ENCODE data around the gene DYNC2I2. TPM values are rescaled to one million over a fixed set of nuclear protein-coding genes. Genes with fewer than 3 reads are reported as not detected.
"Not testable (repeated sequence)": the region's sequence is repeated elsewhere in the genome, so short reads cannot be mapped to it uniquely, and the experiment has no call there.

Gene DYNC2I2
- total RNA-seq, 1 donor from 2014 or later, result 37.3 TPM

DNA sequence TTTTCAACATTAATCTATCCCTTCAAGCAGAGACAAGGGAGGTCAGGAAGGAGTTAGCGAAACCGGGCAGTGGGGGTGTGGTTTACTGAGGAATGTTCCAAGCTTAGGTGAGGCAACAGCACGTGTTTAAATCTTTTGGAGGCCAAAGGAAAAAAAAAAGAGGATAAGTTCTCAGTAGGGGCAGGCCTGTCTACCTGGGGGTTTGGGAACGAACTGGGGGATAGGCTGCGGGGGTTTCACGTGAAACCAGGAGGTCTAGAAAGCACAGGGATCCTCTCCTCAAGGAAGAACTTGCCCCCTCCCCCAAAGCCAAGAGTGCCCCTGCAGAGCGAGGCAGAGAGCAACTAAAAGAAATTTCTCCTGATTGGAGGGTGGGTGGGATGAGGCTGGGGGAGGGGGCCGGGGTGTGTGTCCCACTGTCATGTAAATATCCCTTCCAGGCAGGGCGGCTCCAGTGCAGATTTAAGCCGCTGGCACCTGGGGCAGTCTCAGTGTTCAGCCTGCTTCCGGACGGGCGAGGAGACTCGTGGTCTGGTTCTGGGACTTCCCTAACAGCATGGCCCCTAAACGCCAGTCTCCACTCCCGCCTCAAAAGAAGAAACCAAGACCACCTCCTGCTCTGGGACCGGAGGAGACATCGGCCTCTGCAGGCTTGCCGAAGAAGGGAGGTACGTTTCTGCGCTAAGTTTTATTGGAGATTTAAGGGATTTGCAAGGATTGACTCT is 26.9 kb upstream of the DYNC2I2 start:
- peak; percentile 74 for DNase-seq
- Histone ChIP-seq H3K27me3 (ENCODE audit: low read depth) (no peaks in the 10 kb centered on the region), H3K4me1 (peaks cover 56% of the 10 kb centered on the region), H3K9me3 (no peaks in the 10 kb centered on the region), H3K36me3 (no peaks in the 10 kb centered on the region), H3K4me3 (peak overlapping the region; percentile 79), H3K27ac (peak overlapping the region; percentile 89)
- intact Hi-C loops (cut with DNase I), result no loop called here
- TF ChIP-seq, protein P1, sequence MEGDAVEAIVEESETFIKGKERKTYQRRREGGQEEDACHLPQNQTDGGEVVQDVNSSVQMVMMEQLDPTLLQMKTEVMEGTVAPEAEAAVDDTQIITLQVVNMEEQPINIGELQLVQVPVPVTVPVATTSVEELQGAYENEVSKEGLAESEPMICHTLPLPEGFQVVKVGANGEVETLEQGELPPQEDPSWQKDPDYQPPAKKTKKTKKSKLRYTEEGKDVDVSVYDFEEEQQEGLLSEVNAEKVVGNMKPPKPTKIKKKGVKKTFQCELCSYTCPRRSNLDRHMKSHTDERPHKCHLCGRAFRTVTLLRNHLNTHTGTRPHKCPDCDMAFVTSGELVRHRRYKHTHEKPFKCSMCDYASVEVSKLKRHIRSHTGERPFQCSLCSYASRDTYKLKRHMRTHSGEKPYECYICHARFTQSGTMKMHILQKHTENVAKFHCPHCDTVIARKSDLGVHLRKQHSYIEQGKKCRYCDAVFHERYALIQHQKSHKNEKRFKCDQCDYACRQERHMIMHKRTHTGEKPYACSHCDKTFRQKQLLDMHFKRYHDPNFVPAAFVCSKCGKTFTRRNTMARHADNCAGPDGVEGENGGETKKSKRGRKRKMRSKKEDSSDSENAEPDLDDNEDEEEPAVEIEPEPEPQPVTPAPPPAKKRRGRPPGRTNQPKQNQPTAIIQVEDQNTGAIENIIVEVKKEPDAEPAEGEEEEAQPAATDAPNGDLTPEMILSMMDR (IDR thresholded peaks at IDR 0.05), result no peak
- peak; percentile 58 to 80 for ATAC-seq

DNA sequence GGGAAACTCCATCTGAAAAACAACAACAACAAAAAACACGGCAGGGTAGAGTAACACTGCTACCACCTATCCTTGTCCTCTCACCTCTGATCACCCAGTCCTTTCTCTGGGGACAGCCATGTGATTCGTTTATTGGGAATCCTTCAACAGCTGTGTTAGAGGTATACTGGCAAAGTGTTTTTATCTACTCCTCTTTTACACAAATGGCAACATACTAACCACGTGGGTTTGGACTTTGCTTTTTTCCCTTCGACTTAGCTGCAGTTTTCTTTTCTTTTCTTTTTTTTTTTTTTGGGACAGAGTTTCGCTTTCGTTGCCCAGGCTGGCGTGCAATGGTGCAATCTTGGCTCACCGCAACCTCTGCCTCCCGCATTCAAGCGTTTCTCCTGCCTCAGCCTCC is 21.1 kb upstream of the DYNC2I2 start:
- no peaks in the 10 kb centered on the region for H3K27me3 ChIP-seq (ENCODE audit: low read depth)
- ATAC-seq, result no peak

DNA sequence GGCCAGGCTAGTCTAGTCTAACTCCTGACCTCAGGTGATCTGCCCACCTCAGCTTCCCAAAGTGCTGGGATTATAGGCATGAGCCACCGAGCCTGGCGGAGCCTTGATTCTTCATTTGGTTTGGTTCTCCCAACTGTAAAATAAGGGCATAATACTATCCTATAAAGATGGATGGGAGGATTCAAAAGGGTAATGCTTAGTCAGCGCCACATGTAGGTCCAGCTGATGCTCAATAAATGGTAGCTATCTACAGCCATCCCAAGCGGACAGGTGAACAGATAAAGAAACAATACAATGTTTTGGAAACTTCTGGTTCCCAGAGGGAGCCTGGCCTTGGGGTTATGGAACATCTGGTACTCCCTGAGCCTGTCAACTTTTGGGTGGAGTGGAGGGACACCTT is 18.7 kb upstream of the DYNC2I2 start:
- Histone ChIP-seq H3K36me3 (peaks cover 5% of the 10 kb centered on the region), H3K4me3 (no peak overlapping the region), H3K27me3 (ENCODE audit: low read depth) (no peaks in the 10 kb centered on the region), H3K9me3 (no peaks in the 10 kb centered on the region), H3K27ac (no peak overlapping the region), H3K4me1 (no peaks in the 10 kb centered on the region)
- DNase-seq (no peak), ATAC-seq (no peak)
- TF ChIP-seq, protein P1 (IDR thresholded peaks at IDR 0.05), result no peak
- intact Hi-C loops (cut with DNase I), result no loop called here

More for the DNA sequence above, 21.1 kb upstream of the DYNC2I2 start:
- intact Hi-C loops (cut with DNase I), result no loop called here
- H3K4me3 ChIP-seq, result no peak overlapping the region
- H3K27ac ChIP-seq, result no peak overlapping the region
- H3K9me3 ChIP-seq, result no peaks in the 10 kb centered on the region
- TF ChIP-seq, protein P1 (IDR thresholded peaks at IDR 0.05), result no peak
- DNase-seq, result peak; percentile 6
- H3K4me1 ChIP-seq, result peaks cover 5% of the 10 kb centered on the region
- peaks cover 5% of the 10 kb centered on the region for H3K36me3 ChIP-seq

GRCh38 chr9:128669786-128670185 is 13.1 kb upstream of the DYNC2I2 start:
- ATAC-seq, result no peak

GRCh38 chr9:128666481-128666941 is 9.9 kb upstream of the DYNC2I2 start:
- H3K27ac ChIP-seq, H3K36me3 ChIP-seq: not testable (repeated sequence)

More at GRCh38 chr9:128669786-128670185, 13.1 kb upstream of the DYNC2I2 start:
- no peak for DNase-seq
- Histone ChIP-seq H3K27me3 (ENCODE audit: low read depth) (no peaks in the 10 kb centered on the region), H3K36me3 (no peaks in the 10 kb centered on the region), H3K4me3 (no peak overlapping the region), H3K27ac (no peak overlapping the region), H3K4me1 (no peaks in the 10 kb centered on the region), H3K9me3 (no peaks in the 10 kb centered on the region)
- intact Hi-C loops (cut with DNase I), result no loop called here
- TF ChIP-seq, protein P1 (IDR thresholded peaks at IDR 0.05), result no peak

GRCh38 chr9:128657796-128658195 is 1.1 kb upstream of the DYNC2I2 start:
- H3K27me3 ChIP-seq (ENCODE audit: low read depth), result no peaks in the 10 kb centered on the region
- ATAC-seq, result no peak
- TF ChIP-seq, protein P1 (IDR thresholded peaks at IDR 0.05), result no peak
- intact Hi-C loops (cut with DNase I), result no loop called here
- DNase-seq, result no peak
- no peaks in the 10 kb centered on the region for H3K9me3 ChIP-seq
- no peaks in the 10 kb centered on the region for H3K36me3 ChIP-seq
- no peaks in the 10 kb centered on the region for H3K4me1 ChIP-seq
- no peak overlapping the region for H3K4me3 ChIP-seq
- no peak overlapping the region for H3K27ac ChIP-seq

More at GRCh38 chr9:128666481-128666941, 9.9 kb upstream of the DYNC2I2 start:
- H3K4me3 ChIP-seq; H3K9me3 ChIP-seq; intact Hi-C loops (cut with DNase I); H3K4me1 ChIP-seq; ATAC-seq; DNase-seq; H3K27me3 ChIP-seq (ENCODE audit: low read depth): not testable (repeated sequence)

Measured in lower lobe of right lung (tissue), 2 donors.